T1000 (cell line): ENCODE measurements around the gene UBE2F.

ENCODE experiments used
- DNase-seq: peaks from one replicate; lab custom pipeline; 2025; ENCODE audit warnings: mixed read lengths; lab: John Stamatoyannopoulos, UW

The UBE2F gene

DNA sequence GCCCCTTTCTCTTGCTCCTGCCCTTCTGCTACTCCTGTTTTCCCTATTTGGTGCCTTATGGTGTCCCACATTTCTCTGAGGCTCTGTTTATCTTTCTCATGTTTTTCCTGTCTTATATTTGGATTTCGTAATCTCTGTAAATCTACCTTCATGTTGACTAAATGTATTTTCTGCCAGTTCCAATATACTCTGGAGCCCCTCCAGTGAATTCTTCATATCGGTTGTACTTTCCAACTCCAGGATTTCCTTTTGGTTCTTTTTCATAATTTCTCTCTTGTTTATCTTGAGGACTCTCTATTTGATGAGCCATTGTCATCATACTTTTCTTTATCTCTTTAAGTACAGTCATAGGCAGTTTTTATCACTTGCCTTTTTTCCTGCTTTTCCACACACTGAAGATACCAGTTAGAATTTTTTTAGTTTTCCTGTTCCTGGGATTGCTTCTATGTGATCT lies 113.1 kb downstream of the UBE2F start:
- no peak for DNase-seq

DNA sequence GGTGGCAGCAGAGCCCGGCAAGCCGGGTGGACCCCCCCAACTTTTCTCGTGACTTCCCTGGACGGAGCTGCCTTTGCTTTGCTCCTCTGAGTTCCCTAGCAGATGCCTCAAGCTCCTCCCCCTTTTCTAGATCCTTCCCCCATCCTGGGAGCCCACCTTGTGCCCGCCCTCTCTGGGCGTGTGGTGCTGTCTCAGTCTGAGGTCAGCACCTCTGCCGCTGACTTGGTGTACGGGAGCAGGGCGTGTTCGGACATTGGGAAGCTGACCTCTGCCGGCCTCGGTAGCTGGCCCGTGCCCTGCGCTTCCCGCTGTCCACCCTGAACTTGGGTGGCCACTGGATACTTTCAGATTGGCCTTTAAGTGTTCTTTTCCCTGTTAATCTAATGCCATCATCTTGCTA lies 113.7 kb downstream of the UBE2F start:
- DNase-seq = no peak

- no peak for DNase-seq
These were observed 114.3 kb downstream of the UBE2F start for GRCh38 chr2:238081150-238081549.

GRCh38 chr2:238081561-238081960 lies 114.7 kb downstream of the UBE2F start:
- DNase-seq = no peak

- no peak for DNase-seq
These were observed 115.3 kb downstream of the UBE2F start for GRCh38 chr2:238082151-238082550.

- DNase-seq = no peak
These were observed 116.0 kb downstream of the UBE2F start for GRCh38 chr2:238082827-238083226.

DNA sequence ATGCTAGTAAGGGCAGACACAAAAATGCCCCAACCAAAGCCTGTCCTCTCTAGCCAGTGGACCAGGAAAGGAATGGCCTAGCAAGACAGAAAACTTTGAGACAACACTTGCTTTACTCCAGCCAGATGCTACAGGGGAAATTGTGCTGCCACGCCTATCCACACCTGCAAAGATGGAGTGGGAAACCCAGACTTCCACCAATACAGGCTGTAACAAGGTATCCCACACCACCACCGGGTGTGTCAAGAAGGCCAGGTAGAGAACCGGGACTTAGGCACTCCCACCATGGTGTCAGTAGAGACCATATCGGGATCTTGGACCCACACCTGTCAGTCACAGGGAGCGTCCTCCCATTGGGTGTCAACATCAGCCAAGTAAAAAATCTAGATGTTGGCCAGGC lies 117.1 kb downstream of the UBE2F start:
- DNase-seq = no peak

GRCh38 chr2:238084761-238085160 lies 117.9 kb downstream of the UBE2F start:
- no peak for DNase-seq

GRCh38 chr2:238085899-238086298 lies 119.1 kb downstream of the UBE2F start:
- DNase-seq = no peak

- no peak for DNase-seq
These were observed 120.4 kb downstream of the UBE2F start for GRCh38 chr2:238087211-238087610.

DNA sequence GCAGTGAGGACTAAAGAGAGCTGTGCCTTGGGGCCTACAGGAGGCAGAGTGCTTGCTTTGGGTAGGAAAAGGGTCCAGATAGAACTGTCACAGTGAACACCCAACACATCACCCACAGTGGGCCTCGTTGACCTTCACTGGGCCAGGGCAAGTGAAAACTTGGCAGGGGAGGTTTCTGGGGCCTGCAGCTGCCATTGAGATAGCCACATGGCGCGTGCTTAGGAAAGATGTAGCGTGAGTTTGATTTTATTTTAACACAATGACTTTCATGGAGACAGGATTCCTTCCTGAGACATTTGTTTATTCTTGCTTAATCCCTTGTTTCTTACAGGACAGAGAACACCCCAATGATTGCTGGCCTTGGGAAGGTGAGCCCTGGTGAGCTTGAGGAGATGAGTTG lies 124.1 kb downstream of the UBE2F start:
- DNase-seq = no peak

- no peak for DNase-seq
These were observed 124.7 kb downstream of the UBE2F start for GRCh38 chr2:238091436-238092060.
